HEK293T (cell line): Measurements from ENCODE around the gene SLC5A2.

Experiments
- BHLHE40 ChIP-seq: fragments of 450-650 bp; IDR thresholded peaks from 2 replicates; pipeline ENCODE4 v1.6.1; 2016; ENCODE audit warnings: mild to moderate bottlenecking, moderate library complexity, borderline replicate concordance
- CTBP1 ChIP-seq: fragments of 450-650 bp; IDR thresholded peaks from 2 replicates; pipeline ENCODE4 v1.6.1; 2016; ENCODE audit warnings: borderline replicate concordance
- ELF4 ChIP-seq: fragments of 450-650 bp; IDR thresholded peaks from 2 replicates; pipeline ENCODE4 v1.6.1; 2017; ENCODE audit warnings: antibody characterized with exemption
- FOXA1 ChIP-seq: fragments of 450-650 bp; IDR thresholded peaks from 2 replicates; pipeline ENCODE4 v1.6.1; 2016; ENCODE audit warnings: mild to moderate bottlenecking
- FOXK2 ChIP-seq: fragments of 450-650 bp; IDR thresholded peaks from 2 replicates; pipeline ENCODE4 v1.6.1; 2016; ENCODE audit warnings: mild to moderate bottlenecking
- FOXM1 ChIP-seq: fragments of 450-650 bp; IDR thresholded peaks from 2 replicates; pipeline ENCODE4 v1.6.1; 2017; ENCODE audit warnings: mild to moderate bottlenecking, borderline replicate concordance
- L3MBTL2 ChIP-seq: fragments of 450-650 bp; conservative IDR thresholded peaks from 2 replicates; pipeline ENCODE4 v1.6.1; 2016; ENCODE audit warnings: mild to moderate bottlenecking
- LEF1 ChIP-seq: fragments of 450-650 bp; IDR thresholded peaks from 2 replicates; pipeline ENCODE4 v1.6.1; 2017; ENCODE audit warnings: mild to moderate bottlenecking, borderline replicate concordance
- SUZ12 ChIP-seq: fragments of 450-650 bp; IDR thresholded peaks from 2 replicates; pipeline ENCODE4 v1.6.1; 2016; ENCODE audit warnings: mild to moderate bottlenecking
- TARDBP ChIP-seq: fragments of 450-650 bp; IDR thresholded peaks from 2 replicates; pipeline ENCODE4 v1.6.1; 2016
- ZNF384 ChIP-seq: fragments of 450-650 bp; IDR thresholded peaks from 2 replicates; pipeline ENCODE4 v1.6.1; 2016

GRCh38 chr16:31472709-31473203 lies 10.2 kb upstream of the SLC5A2 start:
- TF ChIP-seq BHLHE40, result no peak
- no peak for TF ChIP-seq FOXA1
- no peak for TF ChIP-seq LEF1
- no peak for TF ChIP-seq FOXM1
- TF ChIP-seq ELF4, result no peak
- no peak; the same call in 1 of the 2 replicates for TF ChIP-seq L3MBTL2
- TF ChIP-seq TARDBP, result no peak
- no peak for TF ChIP-seq SUZ12
- no peak for TF ChIP-seq CTBP1
- no peak for TF ChIP-seq FOXK2
- no peak for TF ChIP-seq ZNF384
